Mucosa of rectum (tissue), 2 donors: Measurements from ENCODE around the gene MAGED2.

ENCODE experiments used
- H3K27ac ChIP-seq, 2 donors: one replicate each; pipeline ENCODE4 v1.7.0; 2013; ENCODE audit warnings: inconsistent platforms in 2 of 2, low read depth in 2 of 2, low read length in 2 of 2
- H3K27me3 ChIP-seq, 2 donors: one replicate each; pipeline ENCODE4 v1.7.0; 2013; ENCODE audit warnings: low read length in 2 of 2; ENCODE audit not compliant: control insufficient read depth in 2 of 2, insufficient read depth in 2 of 2
- H3K36me3 ChIP-seq, 2 donors: one replicate each; pipeline ENCODE4 v1.7.0; 2013; ENCODE audit warnings: low read length in 2 of 2; ENCODE audit not compliant: control insufficient read depth in 2 of 2, insufficient read depth in 2 of 2
- H3K4me1 ChIP-seq, 2 donors: one replicate each; pipeline ENCODE4 v1.7.0; 2013; ENCODE audit warnings: low read length in 2 of 2, mild to moderate bottlenecking in 1 of 2; ENCODE audit not compliant: control insufficient read depth in 2 of 2, insufficient read depth in 2 of 2
- H3K4me3 ChIP-seq, 2 donors: one replicate each; pipeline ENCODE4 v1.7.0; 2013; ENCODE audit warnings: low read length in 2 of 2
- H3K9ac ChIP-seq, 2 donors: one replicate each; pipeline ENCODE4 v1.7.0; 2013; ENCODE audit warnings: low read length in 2 of 2, low read depth in 1 of 2, mild to moderate bottlenecking in 1 of 2
- H3K9me3 ChIP-seq, 2 donors: one replicate each; pipeline ENCODE4 v1.7.0; 2013; ENCODE audit warnings: low read length in 2 of 2; ENCODE audit not compliant: control insufficient read depth in 2 of 2
- donor health status: healthy.
- donor health status: Normal muscosa, but diverticular disease.

MAGED2 gene

GRCh38 chrX:54794028-54794427 is 13.5 kb upstream of the MAGED2 start:
- no peak overlapping the region for H3K27ac ChIP-seq
- H3K36me3 ChIP-seq = no peaks in the 10 kb centered on the region

DNA sequence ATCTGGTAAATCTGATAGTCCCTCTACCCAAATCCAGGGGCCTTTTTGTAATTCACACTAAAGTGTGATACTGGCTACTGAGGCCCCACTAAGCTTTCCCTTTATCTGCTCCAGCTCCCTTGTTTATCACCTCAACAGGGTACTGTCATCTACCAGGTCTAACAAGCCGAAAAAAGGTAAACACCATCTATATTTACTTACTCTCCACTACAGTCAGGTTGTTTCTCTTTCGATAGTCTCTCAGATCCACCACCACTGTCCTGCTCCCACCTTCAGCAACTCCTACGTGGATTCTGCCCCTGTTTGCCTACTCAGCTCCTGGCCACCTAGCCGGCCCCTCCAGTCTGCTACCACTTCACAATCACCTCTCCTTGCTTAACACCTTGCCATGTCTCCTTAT is 12.8 kb upstream of the MAGED2 start:
- Histone ChIP-seq H3K27ac (no peak overlapping the region), H3K36me3 (no peaks in the 10 kb centered on the region), H3K4me3 (no peak overlapping the region), H3K9ac (no peak overlapping the region), H3K4me1 (no peaks in the 10 kb centered on the region), H3K27me3 (peaks cover 3 to 4% of the 10 kb centered on the region in 2 donors), H3K9me3 (no peaks in the 10 kb centered on the region)

More at GRCh38 chrX:54794028-54794427, 13.5 kb upstream of the MAGED2 start:
- H3K4me3 ChIP-seq = no peak overlapping the region
- no peaks in the 10 kb centered on the region for H3K9me3 ChIP-seq
- H3K9ac ChIP-seq = no peak overlapping the region
- no peaks in the 10 kb centered on the region for H3K4me1 ChIP-seq
- peaks cover 3 to 4% of the 10 kb centered on the region in 2 donors for H3K27me3 ChIP-seq

- no peaks in the 10 kb centered on the region for H3K36me3 ChIP-seq
- no peaks in the 10 kb centered on the region for H3K9me3 ChIP-seq
- H3K4me3 ChIP-seq = no peak within 1 kb of the TSS
- H3K4me1 ChIP-seq = no peaks in the 10 kb centered on the region
- H3K27ac ChIP-seq = no peak within 1 kb of the TSS
- H3K27me3 ChIP-seq = peaks cover 0 to 3% of the 10 kb centered on the region in 2 donors
- no peak within 1 kb of the TSS for H3K9ac ChIP-seq
Measured at GRCh38 chrX:54798137-54798536, 9.4 kb upstream of the MAGED2 start, which contains the start of gene ITIH6. Gene ITIH6, minus strand, starts transcription at chrX:54798255. Its CDS starts 45 bp downstream, at chrX:54798210.

- no peak overlapping the region for H3K27ac ChIP-seq
- peaks cover 0 to 3% of the 10 kb centered on the region in 2 donors for H3K27me3 ChIP-seq
- no peak overlapping the region for H3K4me3 ChIP-seq
- no peak overlapping the region for H3K9ac ChIP-seq
- H3K36me3 ChIP-seq = no peaks in the 10 kb centered on the region
- H3K4me1 ChIP-seq = no peaks in the 10 kb centered on the region
- H3K9me3 ChIP-seq = no peaks in the 10 kb centered on the region
Measured at GRCh38 chrX:54799046-54799445, 8.5 kb upstream of the MAGED2 start.

DNA sequence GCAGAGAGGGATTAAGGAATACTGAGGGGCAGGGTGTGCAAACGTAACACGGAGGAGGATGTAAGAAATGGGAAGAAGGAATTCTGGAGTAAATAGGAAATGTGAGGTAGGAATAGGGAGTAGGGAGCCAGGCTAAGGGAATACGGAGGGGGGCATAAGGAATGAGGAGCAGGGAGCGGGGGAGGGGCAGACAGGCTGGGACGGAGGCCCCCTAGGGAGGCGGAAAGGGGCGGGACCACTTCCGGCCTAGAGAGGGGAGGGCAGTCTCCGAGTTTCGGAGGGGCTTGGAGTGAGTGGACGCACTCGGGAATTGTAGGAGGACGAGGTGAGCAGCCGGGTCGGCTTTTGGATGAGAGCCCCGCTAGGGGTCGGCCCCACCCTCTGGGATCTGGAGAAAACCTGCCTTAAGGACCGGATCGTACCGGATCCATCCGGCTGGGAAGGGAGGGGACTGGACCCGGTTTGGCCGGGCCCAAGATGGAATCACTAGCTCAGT is 612 bp downstream of the MAGED2 start:
- Histone ChIP-seq H3K9me3 (no peaks in the 10 kb centered on the region), H3K27ac (peak overlapping the region; percentile 69 to 84), H3K9ac (peak overlapping the region; percentile 63 to 67), H3K4me3 (peak overlapping the region; percentile 83 to 87), H3K27me3 (no peaks in the 10 kb centered on the region), H3K4me1 (peaks cover 0 to 10% of the 10 kb centered on the region in 2 donors), H3K36me3 (peaks cover 8 to 18% of the 10 kb centered on the region in 2 donors)

DNA sequence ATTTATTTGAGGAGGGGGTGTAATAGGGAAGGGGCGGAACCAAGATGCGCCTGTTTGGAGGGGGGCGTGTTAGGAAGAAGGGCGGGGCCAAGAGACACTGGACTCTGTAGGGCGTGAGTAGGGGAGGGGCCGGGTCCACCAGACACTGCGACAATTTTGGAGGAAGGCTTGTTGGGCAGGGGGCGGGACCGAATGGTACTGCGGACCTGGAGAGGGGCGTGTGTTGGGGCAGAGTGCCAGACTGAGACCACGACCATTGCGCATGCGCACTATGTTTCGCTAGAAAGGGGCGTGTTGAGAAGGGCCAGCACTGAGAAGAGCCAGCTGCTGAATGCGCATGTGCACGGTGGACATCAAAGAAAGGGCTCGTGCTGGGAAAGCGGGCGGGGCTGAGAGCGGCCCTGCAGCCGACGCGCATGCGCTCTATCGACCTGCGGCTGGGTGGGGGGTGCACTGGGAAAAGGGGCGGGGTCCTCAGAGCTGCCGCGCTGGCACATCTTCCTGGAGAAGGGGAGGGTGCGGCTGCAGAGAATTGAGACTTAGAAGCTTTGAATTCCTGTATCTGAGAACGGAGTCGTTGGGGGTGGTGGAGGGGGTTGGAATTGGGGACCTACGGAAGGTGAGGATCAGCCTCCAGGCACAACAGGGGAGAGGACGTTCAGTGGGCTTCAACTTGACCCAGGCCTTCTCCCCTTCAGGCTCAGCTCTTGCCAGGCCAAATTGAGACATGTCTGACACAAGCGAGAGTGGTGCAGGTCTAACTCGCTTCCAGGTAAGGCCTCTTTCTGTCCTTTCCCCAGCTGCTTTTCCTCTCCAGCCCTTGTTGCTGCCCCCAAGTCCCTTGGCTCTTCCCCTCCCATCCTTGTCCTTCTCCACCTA is 1.3 kb downstream of the MAGED2 start:
- H3K9me3 ChIP-seq = no peaks in the 10 kb centered on the region
- H3K36me3 ChIP-seq = peaks cover 8 to 23% of the 10 kb centered on the region in 2 donors
- H3K27ac ChIP-seq = peak overlapping the region; percentile 69 to 84
- H3K27me3 ChIP-seq = no peaks in the 10 kb centered on the region
- H3K4me3 ChIP-seq = peak overlapping the region; percentile 83 to 87
- peaks cover 0 to 10% of the 10 kb centered on the region in 2 donors for H3K4me1 ChIP-seq
- peak overlapping the region; percentile 67 to 68 for H3K9ac ChIP-seq

GRCh38 chrX:54810532-54810931 is 3.0 kb downstream of the MAGED2 start:
- Histone ChIP-seq H3K36me3 (peaks cover 11 to 39% of the 10 kb centered on the region in 2 donors), H3K9ac (peak overlapping the region in 1 of 2 donors; percentile 24), H3K9me3 (no peaks in the 10 kb centered on the region), H3K4me1 (peaks cover 0 to 10% of the 10 kb centered on the region in 2 donors), H3K27me3 (no peaks in the 10 kb centered on the region), H3K4me3 (no peak overlapping the region), H3K27ac (no peak overlapping the region)

GRCh38 chrX:54811301-54811885 is 3.8 kb downstream of the MAGED2 start:
- H3K27ac ChIP-seq = no peak overlapping the region
- H3K9ac ChIP-seq = no peak overlapping the region
- no peaks in the 10 kb centered on the region for H3K27me3 ChIP-seq
- no peak overlapping the region for H3K4me3 ChIP-seq
- H3K36me3 ChIP-seq = peaks cover 11 to 44% of the 10 kb centered on the region in 2 donors
- H3K4me1 ChIP-seq = peaks cover 0 to 10% of the 10 kb centered on the region in 2 donors
- H3K9me3 ChIP-seq = no peaks in the 10 kb centered on the region

DNA sequence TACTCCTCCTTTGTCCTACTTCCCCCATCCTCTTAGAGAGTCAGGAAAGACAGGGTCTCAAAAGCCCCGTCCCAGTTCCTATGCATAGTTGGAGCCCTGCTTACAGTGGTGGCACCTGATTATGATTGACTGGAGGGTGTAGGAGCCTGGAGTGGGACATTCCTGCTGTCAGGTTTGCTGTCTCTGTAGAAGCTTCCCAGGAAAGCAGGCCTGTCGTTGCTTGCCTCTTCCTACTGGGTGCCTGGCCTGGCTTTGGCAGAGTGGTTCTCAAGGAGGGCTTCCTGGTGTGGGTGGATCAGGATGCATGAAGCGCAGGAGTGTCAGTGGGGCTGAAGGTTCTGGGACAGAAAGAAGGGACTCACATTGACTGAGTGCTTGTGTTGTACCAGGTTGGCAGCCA is 4.8 kb downstream of the MAGED2 start:
- H3K27ac ChIP-seq = no peak overlapping the region
- no peak overlapping the region for H3K4me3 ChIP-seq
- peaks cover 0 to 10% of the 10 kb centered on the region in 2 donors for H3K4me1 ChIP-seq
- H3K36me3 ChIP-seq = peaks cover 11 to 44% of the 10 kb centered on the region in 2 donors
- no peaks in the 10 kb centered on the region for H3K9me3 ChIP-seq
- H3K27me3 ChIP-seq = no peaks in the 10 kb centered on the region
- no peak overlapping the region for H3K9ac ChIP-seq

- no peaks in the 10 kb centered on the region for H3K9me3 ChIP-seq
- no peak overlapping the region for H3K27ac ChIP-seq
- no peaks in the 10 kb centered on the region for H3K4me1 ChIP-seq
- H3K27me3 ChIP-seq = no peaks in the 10 kb centered on the region
- peaks cover 9 to 26% of the 10 kb centered on the region in 2 donors for H3K36me3 ChIP-seq
- H3K4me3 ChIP-seq = no peak overlapping the region
- H3K9ac ChIP-seq = no peak overlapping the region
Measured at GRCh38 chrX:54817220-54817820, 9.8 kb downstream of the MAGED2 start.
